Tibial artery (tissue), 4 donors: ENCODE results near the gene SLC38A5.
A peak's percentile ranks its signal among the peaks of the same experiment; 100 is the strongest.

Experiments
- DNase-seq, 2 donors: peaks; one replicate each; pipeline ENCODE4 v3.0.0-alpha.2; 2019
- H3K27ac ChIP-seq, 2 donors: fragments of 200-600 bp; sonication (generic) in 1 of 2; 1 replicate in 1 of 2; 2 replicates in 1 of 2; pipeline ENCODE4 v1.5.1; 2018 to 2019; ENCODE audit warnings: mild to moderate bottlenecking in 1 of 2
- H3K27me3 ChIP-seq, 2 donors: fragments of 200-600 bp; sonication (generic) in 1 of 2; one replicate each; pipeline versions ENCODE4 v1.5.1 to v1.6.0; 2016 to 2019
- H3K36me3 ChIP-seq, 3 donors: fragments of 200-600 bp; sonication (generic) in 2 of 3; one replicate each; pipeline ENCODE4 v1.5.1; 2016 to 2019; ENCODE audit warnings: mild to moderate bottlenecking in 2 of 3
- H3K4me1 ChIP-seq, 4 donors: fragments of 200-600 bp; sonication (generic) in 2 of 4; 1 replicate in 3 of 4; 2 replicates in 1 of 4; pipeline ENCODE4 v1.5.1; 2016 to 2019
- H3K4me3 ChIP-seq, 2 donors: fragments of 200-600 bp; sonication (generic) in 1 of 2; 1 replicate in 1 of 2; 2 replicates in 1 of 2; pipeline ENCODE4 v1.5.1; 2018 to 2019; ENCODE audit warnings: mild to moderate bottlenecking in 2 of 2
- H3K9me3 ChIP-seq, 3 donors: fragments of 200-600 bp; sonication (generic) in 1 of 3; one replicate each; pipeline ENCODE4 v1.5.1; 2016 to 2019
- CTCF ChIP-seq, 2 experiments: fragments of 200-600 bp in 1 of 2; fragments of 450-650 bp in 1 of 2; IDR thresholded peaks; one replicate each; pipeline ENCODE4 v1.5.1; 2017 to 2019; ENCODE audit warnings: antibody characterized with exemption in 2 of 2, mild to moderate bottlenecking in 1 of 2, moderate library complexity in 1 of 2
- intact Hi-C: fragments of 100-400 bp; cut with DNase I; formaldehyde crosslinking; loops from one replicate; pipeline ENCODE4 v1.15.0; 2023; ENCODE audit warnings: low total_unique reads

SLC38A5 gene

GRCh38 chrX:48470833-48471118, 716 bp upstream of the SLC38A5 start:
- intact Hi-C loops, result loop anchor here (10.0 kb wide), 1 partner anchor 124 kb away; the partner anchor contains the start of gene WDR13

GRCh38 chrX:48468693-48469691, 1.1 kb downstream of the SLC38A5 start:
- Histone ChIP-seq H3K27ac (no peak overlapping the region), H3K27me3 (no peaks in the 10 kb centered on the region), H3K36me3 (no peaks in the 10 kb centered on the region), H3K9me3 (no peaks in the 10 kb centered on the region), H3K4me1 (peaks cover 0 to 14% (median 4%) of the 10 kb centered on the region in 4 donors), H3K4me3 (peak overlapping the region; percentile 31 to 43)
- DNase-seq, result no peak
- intact Hi-C loops, result no loop called here
- no peak for TF ChIP-seq CTCF (IDR thresholded peaks at IDR 0.05)

More at GRCh38 chrX:48470833-48471118, 716 bp upstream of the SLC38A5 start:
- Histone ChIP-seq H3K4me1 (peaks cover 0 to 23% (median 4%) of the 10 kb centered on the region in 4 donors), H3K27ac (no peak overlapping the region), H3K4me3 (no peak overlapping the region), H3K36me3 (no peaks in the 10 kb centered on the region), H3K27me3 (no peaks in the 10 kb centered on the region), H3K9me3 (no peaks in the 10 kb centered on the region)
- no peak for TF ChIP-seq CTCF (IDR thresholded peaks at IDR 0.05)
- DNase-seq, result no peak

- Histone ChIP-seq H3K27me3 (no peaks in the 10 kb centered on the region), H3K27ac (no peak overlapping the region), H3K36me3 (no peaks in the 10 kb centered on the region), H3K4me1 (peaks cover 0 to 14% (median 4%) of the 10 kb centered on the region in 4 donors), H3K9me3 (no peaks in the 10 kb centered on the region), H3K4me3 (peak overlapping the region; percentile 31 to 43)
- no peak for DNase-seq
- intact Hi-C loops, result no loop called here
- no peak for TF ChIP-seq CTCF (IDR thresholded peaks at IDR 0.05)
These were observed 1.8 kb downstream of the SLC38A5 start for GRCh38 chrX:48468247-48468671.

GRCh38 chrX:48467281-48467761, 2.7 kb downstream of the SLC38A5 start:
- TF ChIP-seq CTCF (IDR thresholded peaks at IDR 0.05), result no peak
- no peak overlapping the region for H3K27ac ChIP-seq

GRCh38 chrX:48466696-48467095, 3.4 kb downstream of the SLC38A5 start:
- intact Hi-C loops, result no loop called here
- Histone ChIP-seq H3K27me3 (no peaks in the 10 kb centered on the region), H3K9me3 (no peaks in the 10 kb centered on the region), H3K27ac (no peak overlapping the region), H3K4me1 (peaks cover 0 to 14% (median 4%) of the 10 kb centered on the region in 4 donors), H3K36me3 (no peaks in the 10 kb centered on the region), H3K4me3 (no peak overlapping the region)
- DNase-seq, result no peak
- no peak for TF ChIP-seq CTCF (IDR thresholded peaks at IDR 0.05)

More at GRCh38 chrX:48467281-48467761, 2.7 kb downstream of the SLC38A5 start:
- no peak for DNase-seq
- H3K36me3 ChIP-seq, result no peaks in the 10 kb centered on the region
- no peaks in the 10 kb centered on the region for H3K27me3 ChIP-seq
- peak overlapping the region in 1 of 2 donors; percentile 43 for H3K4me3 ChIP-seq
- intact Hi-C loops, result no loop called here
- H3K9me3 ChIP-seq, result no peaks in the 10 kb centered on the region
- H3K4me1 ChIP-seq, result peaks cover 0 to 14% (median 4%) of the 10 kb centered on the region in 4 donors
